H9 (cell line): ENCODE results near the gene PTPRN2. TPM values are rescaled to one million over a fixed set of nuclear protein-coding genes. Genes with fewer than 3 reads are reported as not detected.

ENCODE experiments used
- DNase-seq: peaks from one replicate; pipeline ENCODE4 v3.0.0-alpha.2; 2017
- H2AFZ ChIP-seq: one replicate; pipeline ENCODE4 v1.6.1; 2013; ENCODE audit warnings: mild to moderate bottlenecking, low read length, control low read depth, moderate library complexity
- H2AK5ac ChIP-seq: 2 replicates; pipeline ENCODE4 v1.6.1; 2013; ENCODE audit warnings: low read length, control low read depth, mixed read lengths; ENCODE audit not compliant: insufficient read length
- H2BK120ac ChIP-seq: one replicate; pipeline ENCODE4 v1.6.1; 2013; ENCODE audit warnings: low read depth, mild to moderate bottlenecking, low read length, control low read depth, inconsistent platforms; ENCODE audit not compliant: poor library complexity, severe bottlenecking
- H2BK12ac ChIP-seq: 2 replicates; pipeline ENCODE4 v1.6.1; 2013; ENCODE audit warnings: low read length, control low read depth, mixed read lengths, low read depth; ENCODE audit not compliant: insufficient read length
- H2BK15ac ChIP-seq: 2 replicates; pipeline ENCODE4 v1.6.1; 2013; ENCODE audit warnings: low read depth, low read length, control low read depth
- H2BK20ac ChIP-seq: one replicate; pipeline ENCODE4 v1.6.1; 2013; ENCODE audit warnings: low read depth, mild to moderate bottlenecking, low read length, control low read depth, inconsistent platforms; ENCODE audit not compliant: poor library complexity, severe bottlenecking
- H2BK5ac ChIP-seq: 2 replicates; pipeline ENCODE4 v1.6.1; 2013; ENCODE audit warnings: low read length, control low read depth, mixed read lengths; ENCODE audit not compliant: insufficient read length
- H3K14ac ChIP-seq: 2 replicates; pipeline ENCODE4 v1.6.1; 2013; ENCODE audit warnings: low read length, control low read depth; ENCODE audit not compliant: insufficient read depth
- H3K18ac ChIP-seq: 2 replicates; pipeline ENCODE4 v1.6.1; 2013; ENCODE audit warnings: low read depth, mild to moderate bottlenecking, mixed read lengths, low read length, control low read depth; ENCODE audit not compliant: insufficient read length
- H3K23ac ChIP-seq: 2 replicates; pipeline ENCODE4 v1.6.1; 2013; ENCODE audit warnings: low read length, control low read depth, mixed read lengths, low read depth; ENCODE audit not compliant: insufficient read length
- H3K23me2 ChIP-seq: 2 replicates; pipeline ENCODE4 v1.6.1; 2013; ENCODE audit warnings: low read depth, mild to moderate bottlenecking, mixed read lengths, low read length, control low read depth; ENCODE audit not compliant: insufficient read length, poor library complexity, severe bottlenecking
- H3K27ac ChIP-seq: 2 replicates; pipeline ENCODE4 v1.5.1; 2013; ENCODE audit warnings: low read length, control low read depth, mixed read lengths, low read depth; ENCODE audit not compliant: insufficient read length
- H3K27me3 ChIP-seq: 2 replicates; pipeline ENCODE4 v1.6.1; 2013; ENCODE audit warnings: low read length, control low read depth, inconsistent platforms; ENCODE audit not compliant: insufficient read depth
- H3K4ac ChIP-seq: 2 replicates; pipeline ENCODE4 v1.6.1; 2013; ENCODE audit warnings: low read depth, mild to moderate bottlenecking, control low read depth, inconsistent platforms, low read length, moderate library complexity
- H3K4me1 ChIP-seq: 2 replicates; pipeline ENCODE4 v1.6.1; 2013; ENCODE audit warnings: low read length, control low read depth, inconsistent platforms; ENCODE audit not compliant: insufficient read depth
- H3K4me2 ChIP-seq: 2 replicates; pipeline ENCODE4 v1.6.1; 2013; ENCODE audit warnings: low read length, control low read depth, mixed read lengths; ENCODE audit not compliant: insufficient read length, insufficient read depth
- H3K56ac ChIP-seq: 2 replicates; pipeline ENCODE4 v1.6.1; 2013; ENCODE audit warnings: low read depth, mild to moderate bottlenecking, mixed read lengths, low read length, control low read depth; ENCODE audit not compliant: insufficient read length
- H3K79me1 ChIP-seq: 2 replicates; pipeline ENCODE4 v1.6.1; 2013; ENCODE audit warnings: low read depth, mild to moderate bottlenecking, moderate library complexity, low read length, control low read depth, inconsistent platforms; ENCODE audit not compliant: insufficient read depth, poor library complexity, severe bottlenecking
- H3K79me2 ChIP-seq: 2 replicates; pipeline ENCODE4 v1.6.1; 2013; ENCODE audit warnings: low read length, control low read depth, inconsistent platforms; ENCODE audit not compliant: insufficient read depth
- H3K9ac ChIP-seq: 2 replicates; pipeline ENCODE4 v1.6.1; 2013; ENCODE audit warnings: low read length, control low read depth, mixed read lengths; ENCODE audit not compliant: insufficient read length; ENCODE audit errors: extremely low read depth
- H3K9me3 ChIP-seq: one replicate; pipeline ENCODE4 v1.6.1; 2013; ENCODE audit warnings: low read depth, low read length, inconsistent platforms; ENCODE audit not compliant: control insufficient read depth
- H3T11ph ChIP-seq: one replicate; pipeline ENCODE4 v1.6.1; 2013; ENCODE audit warnings: mild to moderate bottlenecking, low read length, control low read depth, inconsistent platforms
- H4K20me1 ChIP-seq: one replicate; pipeline ENCODE4 v1.6.1; 2013; ENCODE audit not compliant: control insufficient read depth, insufficient read length, insufficient read depth
- H4K5ac ChIP-seq: 2 replicates; pipeline ENCODE4 v1.6.1; 2013; ENCODE audit warnings: low read depth, mild to moderate bottlenecking, mixed read lengths, low read length, control low read depth; ENCODE audit not compliant: insufficient read length
- H4K8ac ChIP-seq: replicated peaks from 2 replicates; pipeline ENCODE4 v1.6.1; 2013; ENCODE audit warnings: low read length, control low read depth, mixed read lengths, low read depth; ENCODE audit not compliant: insufficient read length
- H4K91ac ChIP-seq: 2 replicates; pipeline ENCODE4 v1.6.1; 2013; ENCODE audit warnings: low read depth, mild to moderate bottlenecking, moderate library complexity, mixed read lengths, low read length, control low read depth; ENCODE audit not compliant: insufficient read length
- H3K27ac Mint-ChIP-seq, 3 experiments: 2 replicates in 2 of 3; 3 replicates in 1 of 3; pipeline ENCODE4 v1.8.0; 2020 to 2021; ENCODE audit warnings: mixed read lengths in 3 of 3, mild to moderate bottlenecking in 1 of 3, moderate library complexity in 1 of 3
- H3K27me3 Mint-ChIP-seq: 2 replicates; pipeline ENCODE4 v1.8.0; 2021; ENCODE audit warnings: low read depth, mild to moderate bottlenecking, moderate library complexity, mixed read lengths
- H3K36me3 Mint-ChIP-seq, 3 experiments: 2 replicates in 2 of 3; 3 replicates in 1 of 3; pipeline ENCODE4 v1.8.0; 2020 to 2021; ENCODE audit warnings: low read depth in 3 of 3, mixed read lengths in 3 of 3; ENCODE audit not compliant: insufficient read depth in 1 of 3
- H3K4me1 Mint-ChIP-seq, 2 experiments: 2 replicates each; pipeline ENCODE4 v1.8.0; 2020; ENCODE audit warnings: mixed read lengths in 2 of 2
- H3K4me3 Mint-ChIP-seq, 2 experiments: 2 replicates in 1 of 2; 3 replicates in 1 of 2; pipeline ENCODE4 v1.8.0; 2020 to 2021; ENCODE audit warnings: mild to moderate bottlenecking in 2 of 2, mixed read lengths in 2 of 2, moderate library complexity in 1 of 2
- H3K9me3 Mint-ChIP-seq, 2 experiments: 2 replicates in 1 of 2; 3 replicates in 1 of 2; pipeline ENCODE4 v1.8.0; 2020; ENCODE audit warnings: mild to moderate bottlenecking in 2 of 2, mixed read lengths in 2 of 2, moderate library complexity in 1 of 2
- CTCF ChIP-seq: fragments of 200-600 bp; sonication (generic); conservative IDR thresholded peaks from 3 replicates; pipeline ENCODE4 v1.8.0; 2021; ENCODE audit warnings: antibody characterized with exemption, mild to moderate bottlenecking
- whole genome bisulfite sequencing: extraction: QIAGEN DNeasy Blood & Tissue Kit; methylation state at CpG from one replicate; pipeline ENCODE4 v1.1.7; 2013; ENCODE audit warnings: missing lambda C conversion rate, low lambda C conversion rate, mixed read lengths; ENCODE audit not compliant: insufficient read length; ENCODE audit errors: extremely low coverage; 5-methylcytosine and 5-hydroxymethylcytosine counted together
- total RNA-seq: library from RNA; stranded (reverse); gene quantifications from 2 replicates; pipeline ENCODE4 v1.2.1, GENCODE V29; 2021

Gene PTPRN2
- total RNA-seq, 1 experiment from 2014 or later = 5.2 TPM

- Histone ChIP-seq H3K27me3 (no peaks in the 10 kb centered on the region), H3K14ac (no peak overlapping the region), H3K27ac (no peak overlapping the region), H3K9me3 (no peaks in the 10 kb centered on the region), H2BK5ac (no peak overlapping the region), H3K79me1 (no peaks in the 10 kb centered on the region), H4K91ac (no peak overlapping the region), H3K4ac (no peak overlapping the region), H4K5ac (no peak overlapping the region), H3K9ac (no peak overlapping the region), H2BK12ac (no peak overlapping the region), H3K79me2 (no peaks in the 10 kb centered on the region), H3K56ac (no peak overlapping the region), H4K20me1 (no peaks in the 10 kb centered on the region), H3T11ph (no peak overlapping the region), H2BK15ac (no peak overlapping the region), H2AFZ (no peak overlapping the region), H2AK5ac (no peak overlapping the region), H3K23ac (no peak overlapping the region), H2BK20ac (no peak overlapping the region), H3K4me2 (no peak overlapping the region), H2BK120ac (no peak overlapping the region), H3K23me2 (no peaks in the 10 kb centered on the region), H3K4me1 (no peaks in the 10 kb centered on the region; the same call in 1 of the 2 replicates), H4K8ac (no peak overlapping the region), H3K18ac (no peak overlapping the region)
- H3K27ac Mint-ChIP-seq = no peak overlapping the region
- 0 out of 2 replicates have a peak, but pooled peaks cover 3% of the 10 kb centered on the region for H3K27me3 Mint-ChIP-seq
- peaks cover 5 to 16% (median 6%) of the 10 kb centered on the region in 3 experiments; a peak in 6 of 7 replicates for H3K36me3 Mint-ChIP-seq
- TF ChIP-seq CTCF = no peak
- H3K4me1 Mint-ChIP-seq = peaks cover 14 to 18% of the 10 kb centered on the region in 2 experiments
- no CpG with 5 or more reads among the region's 11 CpGs for whole genome bisulfite sequencing
- DNase-seq = no peak
- H3K4me3 Mint-ChIP-seq = no peak overlapping the region
- H3K9me3 Mint-ChIP-seq = peaks cover 19 to 22% of the 10 kb centered on the region in 2 experiments
Observed at GRCh38 chr7:158271646-158272045, 316.0 kb downstream of the PTPRN2 start.
